Activated CD8-positive, alpha-beta T cell treated with anti-CD3 and anti-CD28 coated beads for 36 hours (primary cell): ENCODE data around the gene MGAT4C. TPM values are rescaled to one million over a fixed set of nuclear protein-coding genes. Genes with fewer than 3 reads are reported as not detected.
"Not testable (repeated sequence)": the region's sequence is repeated elsewhere in the genome, so short reads cannot be mapped to it uniquely, and the experiment has no call there.

Source experiments
- ATAC-seq: fragments of 200-7000 bp; cut with Tn5 transposase; one replicate; pipeline ENCODE4 v1.10.0; 2021; ENCODE audit warnings: mild to moderate bottlenecking, moderate library complexity
- CTCF ChIA-PET: fragments of 350-600 bp; sonication (Branson Sonifier 250); formaldehyde crosslinking; loops from one replicate; lab custom pipeline; 2021; ENCODE audit warnings: antibody characterized with exemption; lab: Charles Lee
- POLR2A ChIA-PET: fragments of 350-600 bp; sonication (Branson Sonifier 250); formaldehyde crosslinking; loops from one replicate; lab custom pipeline; 2021; ENCODE audit warnings: antibody characterized with exemption; lab: Charles Lee
- DNase-seq: peaks from one replicate; pipeline ENCODE4 v3.0.0-alpha.2; 2020
- H3K27ac Mint-ChIP-seq: one replicate; pipeline ENCODE4 v1.8.0; 2021; ENCODE audit warnings: mild to moderate bottlenecking, mixed read lengths
- H3K27me3 Mint-ChIP-seq: one replicate; pipeline ENCODE4 v1.8.0; 2021; ENCODE audit warnings: mixed read lengths
- H3K36me3 Mint-ChIP-seq: one replicate; pipeline ENCODE4 v1.8.0; 2021; ENCODE audit warnings: low read depth, mixed read lengths
- H3K4me1 Mint-ChIP-seq: one replicate; pipeline ENCODE4 v1.8.0; 2021; ENCODE audit warnings: low read depth, mixed read lengths
- H3K4me3 Mint-ChIP-seq: one replicate; pipeline ENCODE4 v1.8.0; 2021; ENCODE audit warnings: mild to moderate bottlenecking, moderate library complexity, mixed read lengths
- H3K9me3 Mint-ChIP-seq: one replicate; pipeline ENCODE4 v1.8.0; 2021; ENCODE audit warnings: mixed read lengths
- intact Hi-C: fragments of 100-400 bp; cut with micrococcal nuclease; formaldehyde crosslinking; loops from one replicate; pipeline ENCODE4 v1.10.0; 2022
- total RNA-seq, 2 experiments: library from RNA; stranded (reverse); gene quantifications; one replicate each; pipeline ENCODE4 v1.2.3, GENCODE V29; 2021
- TF ChIP-seq, protein P1 (sequence below): fragments of 200-600 bp; IDR thresholded peaks from one replicate; pipeline ENCODE4 v1.8.0; 2022; ENCODE audit warnings: antibody characterized with exemption, mild to moderate bottlenecking

The MGAT4C gene
- total RNA-seq, 2 experiments from 2014 or later, result not detected

DNA sequence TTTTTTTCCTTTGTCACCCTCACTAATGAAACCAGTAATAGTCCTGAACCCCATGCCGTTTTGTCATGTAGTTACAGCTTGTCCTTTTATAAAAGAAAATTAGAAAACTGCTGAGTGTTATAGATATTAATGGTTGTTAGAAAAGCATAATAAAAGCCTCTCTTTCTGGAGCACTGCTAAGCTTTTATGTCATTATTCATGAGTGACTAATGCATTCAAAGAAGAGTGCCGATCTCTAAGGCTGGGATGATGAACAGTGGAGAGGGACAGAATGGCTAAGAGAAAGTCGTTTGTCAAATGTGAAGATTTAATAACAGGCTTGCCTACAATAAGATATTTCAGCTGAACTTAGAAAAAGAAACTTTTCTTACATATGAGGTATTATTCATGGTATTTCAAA, 121.6 kb downstream of the MGAT4C start:
- Mint-ChIP-seq H3K4me3 (no peak overlapping the region), H3K9me3 (peaks cover 4% of the 10 kb centered on the region), H3K27ac (no peak overlapping the region), H3K27me3 (no peaks in the 10 kb centered on the region), H3K4me1 (no peaks in the 10 kb centered on the region), H3K36me3 (no peaks in the 10 kb centered on the region)
- DNase-seq (no peak), ATAC-seq (no peak)
- TF ChIP-seq, protein P1, sequence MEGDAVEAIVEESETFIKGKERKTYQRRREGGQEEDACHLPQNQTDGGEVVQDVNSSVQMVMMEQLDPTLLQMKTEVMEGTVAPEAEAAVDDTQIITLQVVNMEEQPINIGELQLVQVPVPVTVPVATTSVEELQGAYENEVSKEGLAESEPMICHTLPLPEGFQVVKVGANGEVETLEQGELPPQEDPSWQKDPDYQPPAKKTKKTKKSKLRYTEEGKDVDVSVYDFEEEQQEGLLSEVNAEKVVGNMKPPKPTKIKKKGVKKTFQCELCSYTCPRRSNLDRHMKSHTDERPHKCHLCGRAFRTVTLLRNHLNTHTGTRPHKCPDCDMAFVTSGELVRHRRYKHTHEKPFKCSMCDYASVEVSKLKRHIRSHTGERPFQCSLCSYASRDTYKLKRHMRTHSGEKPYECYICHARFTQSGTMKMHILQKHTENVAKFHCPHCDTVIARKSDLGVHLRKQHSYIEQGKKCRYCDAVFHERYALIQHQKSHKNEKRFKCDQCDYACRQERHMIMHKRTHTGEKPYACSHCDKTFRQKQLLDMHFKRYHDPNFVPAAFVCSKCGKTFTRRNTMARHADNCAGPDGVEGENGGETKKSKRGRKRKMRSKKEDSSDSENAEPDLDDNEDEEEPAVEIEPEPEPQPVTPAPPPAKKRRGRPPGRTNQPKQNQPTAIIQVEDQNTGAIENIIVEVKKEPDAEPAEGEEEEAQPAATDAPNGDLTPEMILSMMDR, result no peak
- CTCF ChIA-PET, result no interaction called here
- intact Hi-C loops, result no loop called here
- POLR2A ChIA-PET, result no interaction called here

DNA sequence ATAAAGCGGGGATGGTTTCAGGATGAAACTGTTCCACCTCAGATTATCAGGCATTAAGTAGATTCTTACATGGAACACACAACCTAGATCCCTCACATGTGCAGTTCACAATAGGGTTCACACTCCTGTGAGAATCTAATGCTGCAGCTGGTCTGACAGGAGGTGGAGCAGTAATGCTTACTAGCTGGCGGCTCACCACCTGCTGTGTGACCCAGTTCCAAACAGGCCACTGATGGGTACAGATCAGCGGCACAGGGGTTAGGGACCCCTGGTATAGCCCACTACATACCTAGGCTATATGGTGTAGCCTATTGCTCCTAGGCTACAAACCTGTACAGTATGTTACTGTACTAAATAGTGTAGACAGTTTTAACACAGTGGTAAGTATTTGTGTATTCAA, 129.3 kb downstream of the MGAT4C start:
- intact Hi-C loops, H3K4me3 Mint-ChIP-seq, H3K36me3 Mint-ChIP-seq, H3K4me1 Mint-ChIP-seq, DNase-seq, H3K9me3 Mint-ChIP-seq, H3K27me3 Mint-ChIP-seq, CTCF ChIA-PET, ATAC-seq, POLR2A ChIA-PET, H3K27ac Mint-ChIP-seq: not testable (repeated sequence)

DNA sequence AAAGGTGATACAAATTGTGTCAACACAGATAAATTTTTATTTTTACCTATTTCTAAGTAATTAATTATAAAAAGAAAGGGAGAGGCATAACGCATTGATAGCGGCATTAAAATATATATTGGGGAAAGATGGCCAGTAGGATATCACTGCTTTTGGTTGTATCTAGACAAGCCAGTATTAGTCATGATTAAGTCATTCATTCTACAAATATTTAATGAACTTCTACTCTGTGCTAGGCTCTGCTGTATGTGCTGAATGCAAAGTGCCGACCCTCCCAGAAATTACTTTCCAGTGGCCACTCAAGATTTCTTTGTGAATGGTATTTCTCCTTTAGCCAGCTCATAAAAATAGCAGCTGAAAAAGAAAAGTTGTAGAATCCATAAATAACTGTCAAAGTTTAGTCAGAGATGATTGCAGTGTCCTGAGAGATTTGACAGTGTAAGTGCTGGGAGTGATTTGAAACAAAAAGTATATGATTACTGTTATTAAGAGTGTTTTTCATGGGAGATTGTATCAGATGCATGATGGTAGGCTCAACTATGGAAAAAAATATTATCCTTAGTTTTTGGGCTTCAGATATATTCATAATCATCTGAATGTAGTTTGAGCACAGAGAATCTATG, 133.2 kb downstream of the MGAT4C start:
- ATAC-seq (no peak), DNase-seq (no peak)
- no peak overlapping the region for H3K27ac Mint-ChIP-seq
- TF ChIP-seq, protein P1, result no peak
- ChIA-PET CTCF (no interaction called here), POLR2A (no interaction called here)
- H3K4me3 Mint-ChIP-seq, result no peak overlapping the region
- no peaks in the 10 kb centered on the region for H3K27me3 Mint-ChIP-seq
- H3K4me1 Mint-ChIP-seq, result no peaks in the 10 kb centered on the region
- no peaks in the 10 kb centered on the region for H3K36me3 Mint-ChIP-seq
- peaks cover 2% of the 10 kb centered on the region for H3K9me3 Mint-ChIP-seq
- intact Hi-C loops, result no loop called here

DNA sequence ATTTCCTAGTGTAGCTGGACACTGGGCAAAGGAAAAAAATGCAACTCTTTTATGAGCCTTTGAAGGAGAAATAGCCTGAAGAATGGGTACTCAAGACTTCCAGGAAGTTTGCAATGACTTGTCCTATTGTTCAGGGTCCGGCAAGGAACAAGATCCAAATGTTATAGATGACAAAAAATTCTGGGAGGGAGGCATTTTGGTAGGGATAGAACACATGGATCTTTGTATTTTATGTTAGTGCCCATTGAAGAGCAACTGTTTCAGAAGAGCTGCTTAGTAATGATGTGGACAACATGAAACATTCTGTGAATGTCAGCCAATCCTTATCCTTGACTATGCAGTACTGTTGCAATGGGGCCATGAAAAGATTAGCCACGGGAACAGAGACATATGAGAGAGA, 138.0 kb downstream of the MGAT4C start:
- Mint-ChIP-seq H3K4me1 (no peaks in the 10 kb centered on the region), H3K36me3 (no peaks in the 10 kb centered on the region), H3K4me3 (no peak overlapping the region), H3K27me3 (no peaks in the 10 kb centered on the region), H3K27ac (no peak overlapping the region), H3K9me3 (no peaks in the 10 kb centered on the region)
- ATAC-seq (no peak), DNase-seq (no peak)
- TF ChIP-seq, protein P1, result no peak
- intact Hi-C loops, result no loop called here
- CTCF ChIA-PET, result no interaction called here
- POLR2A ChIA-PET, result no interaction called here

- Mint-ChIP-seq H3K9me3 (no peaks in the 10 kb centered on the region), H3K27ac (no peak overlapping the region), H3K4me3 (no peak overlapping the region), H3K36me3 (no peaks in the 10 kb centered on the region), H3K4me1 (no peaks in the 10 kb centered on the region), H3K27me3 (no peaks in the 10 kb centered on the region)
- DNase-seq, result no peak
- ChIA-PET POLR2A (no interaction called here), CTCF (no interaction called here)
- intact Hi-C loops, result no loop called here
- ATAC-seq, result no peak
- TF ChIP-seq, protein P1, result no peak
These were observed 138.5 kb downstream of the MGAT4C start for GRCh38 chr12:86117711-86118110.
